ENCODE results near the gene MARCHF2. TPM values are rescaled to one million over a fixed set of nuclear protein-coding genes. Genes with fewer than 3 reads are reported as not detected.

Gene MARCHF2
- total and polyA plus RNA-seq, 2 donors (not counting 3 experiments of a cell fraction or from before 2014, with no cell fraction given): 43.5 to 91.9 TPM

DNA sequence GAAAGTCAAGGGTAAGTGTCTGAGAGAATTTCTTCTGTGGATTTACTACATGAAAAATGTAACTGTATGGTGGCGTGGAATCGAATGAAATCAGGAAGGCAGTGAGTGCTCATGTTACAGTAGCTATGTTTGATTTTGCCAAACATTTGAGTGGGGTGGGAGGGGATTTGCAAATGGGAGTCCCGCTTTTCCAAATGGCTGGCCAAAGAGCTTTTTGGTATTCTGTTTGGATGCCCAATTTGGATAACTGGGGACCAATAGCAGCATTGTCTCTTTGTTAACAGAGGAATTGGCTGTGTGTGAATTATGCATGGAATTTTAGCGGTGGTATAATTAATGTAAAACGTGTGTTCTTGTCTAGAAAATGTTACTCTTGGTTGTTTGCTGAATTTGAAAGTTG is 49.5 kb downstream of the MARCHF2 start:
- H3K9me3 ChIP-seq (replicated peaks; ENCODE audit: control insufficient read depth, insufficient read depth, low read length): no peaks in the 10 kb centered on the region
- no peak overlapping the region for H3K4me2 ChIP-seq (ENCODE audit: insufficient read depth, low read length)
- no peak overlapping the region for H2AFZ ChIP-seq (ENCODE audit: low read depth, low read length)
- H3K79me2 ChIP-seq (ENCODE audit: control insufficient read depth, insufficient read depth, low read length): peaks cover 91% of the 10 kb centered on the region
- intact Hi-C loops (cut with micrococcal nuclease): no loop called here
- no peak for FAIRE-seq
- no peak overlapping the region for H3K9ac ChIP-seq (replicated peaks; ENCODE audit: extremely low read depth, insufficient read depth, low read length)
- no peaks in the 10 kb centered on the region for H3K27me3 ChIP-seq (ENCODE audit: control insufficient read depth in 2 of 2, insufficient read depth in 2 of 2, low read length in 2 of 2)
- H3K9me1 ChIP-seq (replicated peaks; ENCODE audit: control insufficient read depth, extremely low read depth, insufficient read depth, low read length): no peaks in the 10 kb centered on the region
- peaks cover 26 to 37% of the 10 kb centered on the region in 2 experiments for H3K36me3 ChIP-seq (ENCODE audit: control insufficient read depth in 2 of 2, extremely low read depth in 1 of 2, insufficient read depth in 2 of 2, low read length in 2 of 2)
- no peak overlapping the region for H3K4me3 ChIP-seq (replicated peaks in 1 of 3; ENCODE audit: insufficient read depth in 1 of 3, low read depth in 1 of 3, low read length in 3 of 3)
- DNase-seq (ENCODE audit: low read depth, low spot score): no peak
- peaks cover 25% of the 10 kb centered on the region for H3K4me1 ChIP-seq (ENCODE audit: control insufficient read depth, extremely low read depth, insufficient read depth, low read length)
- dilution Hi-C loops (cut with MboI; ENCODE audit: extremely low pct_ligation_motif_present, low sequenced_read_pairs): no loop called here
- H4K20me1 ChIP-seq (replicated peaks; ENCODE audit: control insufficient read depth, extremely low read depth, insufficient read depth, low read length): peaks cover 46% of the 10 kb centered on the region
- ChIA-PET CTCF (interaction anchor here (1.0 to 1.9 kb wide), 2 partner anchors 9 to 109 kb away, joined by 3 to 14 read pairs; no protein-coding TSS in a partner anchor), POLR2A (no interaction called here)
- BruUV-seq (replicated peaks): no TSS peak
- TF ChIP-seq, protein P1, sequence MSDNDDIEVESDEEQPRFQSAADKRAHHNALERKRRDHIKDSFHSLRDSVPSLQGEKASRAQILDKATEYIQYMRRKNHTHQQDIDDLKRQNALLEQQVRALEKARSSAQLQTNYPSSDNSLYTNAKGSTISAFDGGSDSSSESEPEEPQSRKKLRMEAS (IDR thresholded peaks at IDR 0.05; ENCODE audit: insufficient read depth, insufficient read length): no peak
- TF ChIP-seq POLR2A (IDR thresholded peaks at IDR 0.05; ENCODE audit: low read depth, low read length): no peak
- no peak for TF ChIP-seq FOS (IDR thresholded peaks at IDR 0.05; ENCODE audit: borderline replicate concordance, insufficient read depth, low read length)
- TF ChIP-seq MYC (IDR thresholded peaks at IDR 0.05; ENCODE audit: low read depth, low read length): no peak
- TF ChIP-seq GATA2 (IDR thresholded peaks at IDR 0.05; ENCODE audit: insufficient read depth, insufficient read length, low read depth, low read length): no peak
- no peak for TF ChIP-seq EZH2 (IDR thresholded peaks at IDR 0.05; ENCODE audit: borderline replicate concordance, low read depth, low read length, severe bottlenecking)
- TF ChIP-seq, protein P2, sequence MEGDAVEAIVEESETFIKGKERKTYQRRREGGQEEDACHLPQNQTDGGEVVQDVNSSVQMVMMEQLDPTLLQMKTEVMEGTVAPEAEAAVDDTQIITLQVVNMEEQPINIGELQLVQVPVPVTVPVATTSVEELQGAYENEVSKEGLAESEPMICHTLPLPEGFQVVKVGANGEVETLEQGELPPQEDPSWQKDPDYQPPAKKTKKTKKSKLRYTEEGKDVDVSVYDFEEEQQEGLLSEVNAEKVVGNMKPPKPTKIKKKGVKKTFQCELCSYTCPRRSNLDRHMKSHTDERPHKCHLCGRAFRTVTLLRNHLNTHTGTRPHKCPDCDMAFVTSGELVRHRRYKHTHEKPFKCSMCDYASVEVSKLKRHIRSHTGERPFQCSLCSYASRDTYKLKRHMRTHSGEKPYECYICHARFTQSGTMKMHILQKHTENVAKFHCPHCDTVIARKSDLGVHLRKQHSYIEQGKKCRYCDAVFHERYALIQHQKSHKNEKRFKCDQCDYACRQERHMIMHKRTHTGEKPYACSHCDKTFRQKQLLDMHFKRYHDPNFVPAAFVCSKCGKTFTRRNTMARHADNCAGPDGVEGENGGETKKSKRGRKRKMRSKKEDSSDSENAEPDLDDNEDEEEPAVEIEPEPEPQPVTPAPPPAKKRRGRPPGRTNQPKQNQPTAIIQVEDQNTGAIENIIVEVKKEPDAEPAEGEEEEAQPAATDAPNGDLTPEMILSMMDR (IDR thresholded peaks at IDR 0.05; ENCODE audit: extremely low read depth in 1 of 2, insufficient read depth in 1 of 2, low read depth in 1 of 2, low read length in 2 of 2): no peak
- no peak for TF ChIP-seq JUN (IDR thresholded peaks at IDR 0.05; ENCODE audit: borderline replicate concordance, insufficient read depth, insufficient read length, low read depth)
- no peak for TF ChIP-seq POLR2AphosphoS5 (IDR thresholded peaks at IDR 0.05; ENCODE audit: insufficient read depth, low read depth, low read length)
- H3K27ac ChIP-seq (ENCODE audit: insufficient read depth, low read depth, low read length): no peak overlapping the region
